ENCODE results near the gene INCA1.

INCA1 gene

GRCh38 chr17:5019475-5019956 lies 22.2 kb upstream of the INCA1 start:
- H3K4me3 ChIP-seq = no peak overlapping the region

GRCh38 chr17:5014357-5014756 lies 17.0 kb upstream of the INCA1 start:
- Histone ChIP-seq H3K27ac (no peak overlapping the region), H3K4me3 (no peak overlapping the region)

More at GRCh38 chr17:5019475-5019956, 22.2 kb upstream of the INCA1 start:
- H3K27ac ChIP-seq = no peak overlapping the region

GRCh38 chr17:5011928-5012327 lies 14.6 kb upstream of the INCA1 start:
- no peak overlapping the region for H3K4me3 ChIP-seq
- H3K27ac ChIP-seq = no peak overlapping the region

- Histone ChIP-seq H3K4me3 (no peak overlapping the region), H3K27ac (no peak overlapping the region)
Observed at GRCh38 chr17:5003214-5003867, 6.0 kb upstream of the INCA1 start.

GRCh38 chr17:5002121-5002788 lies 4.9 kb upstream of the INCA1 start:
- Histone ChIP-seq H3K27ac (no peak overlapping the region), H3K4me3 (no peak overlapping the region)

- Histone ChIP-seq H3K4me3 (no peak overlapping the region), H3K27ac (peak overlapping the region in 5 of 21 experiments; percentile 29 to 94 (median 38))
Observed at GRCh38 chr17:5000237-5000639, 2.9 kb upstream of the INCA1 start.

GRCh38 chr17:4999430-5000093 lies 2.2 kb upstream of the INCA1 start:
- H3K4me3 ChIP-seq = peak overlapping the region in 4 of 7 experiments; percentile 71 to 95 (median 88)

GRCh38 chr17:4998732-4999429 lies 1.6 kb upstream of the INCA1 start:
- Histone ChIP-seq H3K27ac (peak overlapping the region in 20 of 21 experiments; percentile 52 to 97 (median 90)), H3K4me3 (peak overlapping the region; percentile 71 to 95 (median 89))

More at GRCh38 chr17:4999430-5000093, 2.2 kb upstream of the INCA1 start:
- H3K27ac ChIP-seq = peak overlapping the region in 12 of 21 experiments; percentile 29 to 94 (median 90)

GRCh38 chr17:4998027-4998731 lies 857 bp upstream of the INCA1 start:
- Histone ChIP-seq H3K27ac (peak overlapping the region; percentile 52 to 97 (median 90)), H3K4me3 (peak overlapping the region; percentile 71 to 95 (median 89))

- H3K27ac ChIP-seq = no peak overlapping the region
- no peak overlapping the region for H3K4me3 ChIP-seq
Observed at GRCh38 chr17:4994081-4994595, 3.2 kb downstream of the INCA1 start.

- peak overlapping the region; percentile 74 to 99 (median 95) for H3K4me3 ChIP-seq
- H3K27ac ChIP-seq = peak overlapping the region; percentile 43 to 99 (median 95)
Observed at GRCh38 chr17:4987767-4988567, 9.4 kb downstream of the INCA1 start.

- Histone ChIP-seq H3K4me3 (peak within 1 kb of the TSS; percentile 74 to 99 (median 95)), H3K27ac (peak within 1 kb of the TSS; percentile 43 to 99 (median 95))
Observed at GRCh38 chr17:4986951-4987766, 10.2 kb downstream of the INCA1 start, which contains the start of gene CAMTA2. Gene CAMTA2 (minus strand): TSS chr17:4987675. CDS start chr17:4986222, 1,453 bp downstream.

- Histone ChIP-seq H3K27ac (peak overlapping the region; percentile 43 to 99 (median 95)), H3K4me3 (peak overlapping the region; percentile 74 to 99 (median 95))
Observed at GRCh38 chr17:4986403-4986802, 10.9 kb downstream of the INCA1 start.

- no peak overlapping the region for H3K4me3 ChIP-seq
- no peak overlapping the region for H3K27ac ChIP-seq
Observed at GRCh38 chr17:4982305-4982704, 15.0 kb downstream of the INCA1 start.

- no peak overlapping the region for H3K4me3 ChIP-seq
- H3K27ac ChIP-seq = peak overlapping the region in 2 of 21 experiments; percentile 14 to 61
Observed at GRCh38 chr17:4980644-4981216, 16.6 kb downstream of the INCA1 start.

GRCh38 chr17:4978726-4979125 lies 18.6 kb downstream of the INCA1 start:
- no peak overlapping the region for H3K4me3 ChIP-seq

More at GRCh38 chr17:4978726-4979125, 18.6 kb downstream of the INCA1 start:
- peak overlapping the region in 4 of 21 experiments; percentile 3 to 62 (median 50) for H3K27ac ChIP-seq
